ENCODE results near the gene GRIK5. TPM values are rescaled to one million over a fixed set of nuclear protein-coding genes. Genes with fewer than 3 reads are reported as not detected.
A peak's percentile ranks its signal among the peaks of the same experiment; 100 is the strongest.

GRIK5 gene
- total RNA-seq, 4 donors from 2014 or later = 0.08 to 1.1 (median 0.37) TPM

- Histone ChIP-seq H3K9me3 (no peaks in the 10 kb centered on the region), H3K27me3 (peaks cover 0 to 12% (median 0%) of the 10 kb centered on the region in 4 donors), H3K27ac (no peak overlapping the region), H3K4me3 (no peak overlapping the region), H3K4me1 (peaks cover 11 to 26% (median 11%) of the 10 kb centered on the region in 3 donors), H3K36me3 (peaks cover 0 to 15% (median under 1%) of the 10 kb centered on the region in 3 donors)
- 87 to 95% methylated on average over 3 to 4 of the region's 5 CpGs for WGBS, 2 donors
- intact Hi-C loops (cut with DNase I) = no loop called here
- TF ChIP-seq POLR2A (IDR thresholded peaks at IDR 0.05) (no peak), CTCF (IDR thresholded peaks at IDR 0.05) (no peak)
- no peak for DNase-seq
Measured at GRCh38 chr19:41960973-41961372, 109.0 kb downstream of the GRIK5 start.

GRCh38 chr19:41959056-41960053 lies 110.7 kb downstream of the GRIK5 start, which contains the start of gene RABAC1:
TSS of gene RABAC1 (minus strand) at chr19:41959321. CDS start at chr19:41959292, 29 bp downstream.
- H3K9me3 ChIP-seq = no peaks in the 10 kb centered on the region
- DNase-seq = peak; percentile 40
- H3K27ac ChIP-seq = peak within 1 kb of the TSS; percentile 92 to 98 (median 94)
- peak within 1 kb of the TSS; percentile 82 to 95 (median 86) for H3K4me3 ChIP-seq
- peaks cover 11 to 26% (median 11%) of the 10 kb centered on the region in 3 donors for H3K4me1 ChIP-seq
- TF ChIP-seq CTCF (IDR thresholded peaks at IDR 0.05) = peak in 3 of 6 experiments; percentile 7 to 31 (median 11)
- TF ChIP-seq POLR2A (IDR thresholded peaks at IDR 0.05) = peak in 1 of 4 donors; percentile 35
- peaks cover 0 to 24% (median 8%) of the 10 kb centered on the region in 3 donors for H3K36me3 ChIP-seq
- WGBS, 2 donors = 15 to 17% methylated on average over 11 to 12 of the region's 46 CpGs
- intact Hi-C loops (cut with DNase I) = loop anchor here (10.0 kb wide), 1 partner anchor 85 kb away; the partner anchor contains the start of gene CD79A
- peaks cover 0 to 2% (median 0%) of the 10 kb centered on the region in 4 donors for H3K27me3 ChIP-seq

- 0 to 2% methylated on average over 14 to 18 of the region's 43 CpGs for WGBS, 2 donors
- Histone ChIP-seq H3K4me3 (peak overlapping the region; percentile 82 to 95 (median 86)), H3K9me3 (no peaks in the 10 kb centered on the region), H3K4me1 (peaks cover 11 to 26% (median 11%) of the 10 kb centered on the region in 3 donors), H3K27me3 (no peaks in the 10 kb centered on the region), H3K36me3 (peaks cover 0 to 24% (median 8%) of the 10 kb centered on the region in 3 donors), H3K27ac (peak overlapping the region; percentile 92 to 98 (median 94))
- peak; percentile 31 for DNase-seq
- intact Hi-C loops (cut with DNase I) = loop anchor here (10.0 kb wide), 1 partner anchor 84 kb away; the partner anchor contains the start of gene CD79A
- TF ChIP-seq POLR2A (IDR thresholded peaks at IDR 0.05) = peak in 2 of 4 donors; percentile 10 to 70
- no peak for TF ChIP-seq CTCF (IDR thresholded peaks at IDR 0.05)
Measured at GRCh38 chr19:41958367-41959055, 111.5 kb downstream of the GRIK5 start.

GRCh38 chr19:41957838-41958366 lies 112.1 kb downstream of the GRIK5 start:
- WGBS, 2 donors = 10 to 13% methylated on average over 8 to 10 of the region's 10 CpGs
- intact Hi-C loops (cut with DNase I) = loop anchor here (10.0 kb wide), 1 partner anchor 83 kb away; the partner anchor contains the start of gene CD79A
- Histone ChIP-seq H3K27me3 (no peaks in the 10 kb centered on the region), H3K36me3 (peaks cover 0 to 24% (median 8%) of the 10 kb centered on the region in 3 donors), H3K4me3 (peak overlapping the region; percentile 82 to 95 (median 86)), H3K9me3 (no peaks in the 10 kb centered on the region), H3K4me1 (peaks cover 11 to 26% (median 11%) of the 10 kb centered on the region in 3 donors), H3K27ac (peak overlapping the region; percentile 92 to 98 (median 94))
- TF ChIP-seq CTCF (IDR thresholded peaks at IDR 0.05) (peak; percentile 62 to 91 (median 83)), POLR2A (IDR thresholded peaks at IDR 0.05) (no peak)
- no peak for DNase-seq

All from esophagus squamous epithelium (tissue), 5 donors.